NCI-H1694 (cell line): ENCODE results near the gene FAM227B.
"Not testable (repeated sequence)": the region's sequence is repeated elsewhere in the genome, so short reads cannot be mapped to it uniquely, and the experiment has no call there.

Source experiments
- DNase-seq: peaks from one replicate; lab custom pipeline; 2025; lab: John Stamatoyannopoulos, UW

FAM227B gene, protein sequence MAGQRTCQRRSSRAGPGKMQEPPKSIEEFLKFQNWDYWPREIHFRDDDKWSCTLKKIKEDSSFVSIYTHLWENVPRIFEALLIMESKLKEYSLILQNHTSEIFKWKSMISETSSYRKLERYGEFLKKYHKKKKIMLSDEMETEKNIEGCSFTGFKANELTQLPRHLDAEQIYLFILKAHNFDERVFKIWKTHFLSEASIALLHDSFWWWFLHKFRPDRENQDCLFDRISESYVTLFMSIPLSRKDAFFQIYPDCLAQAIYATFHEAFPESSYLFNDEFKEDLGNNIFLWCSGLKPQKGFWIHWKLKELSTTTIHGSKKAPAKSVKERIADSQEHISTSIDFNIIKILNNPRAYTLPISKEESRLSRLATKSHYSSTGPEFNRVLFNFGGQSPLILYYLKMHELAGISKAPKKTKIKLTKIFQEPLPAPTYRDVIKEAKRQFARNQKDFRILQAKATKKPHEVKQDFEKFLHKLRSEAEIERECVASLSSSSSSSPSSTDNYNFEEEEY

DNA sequence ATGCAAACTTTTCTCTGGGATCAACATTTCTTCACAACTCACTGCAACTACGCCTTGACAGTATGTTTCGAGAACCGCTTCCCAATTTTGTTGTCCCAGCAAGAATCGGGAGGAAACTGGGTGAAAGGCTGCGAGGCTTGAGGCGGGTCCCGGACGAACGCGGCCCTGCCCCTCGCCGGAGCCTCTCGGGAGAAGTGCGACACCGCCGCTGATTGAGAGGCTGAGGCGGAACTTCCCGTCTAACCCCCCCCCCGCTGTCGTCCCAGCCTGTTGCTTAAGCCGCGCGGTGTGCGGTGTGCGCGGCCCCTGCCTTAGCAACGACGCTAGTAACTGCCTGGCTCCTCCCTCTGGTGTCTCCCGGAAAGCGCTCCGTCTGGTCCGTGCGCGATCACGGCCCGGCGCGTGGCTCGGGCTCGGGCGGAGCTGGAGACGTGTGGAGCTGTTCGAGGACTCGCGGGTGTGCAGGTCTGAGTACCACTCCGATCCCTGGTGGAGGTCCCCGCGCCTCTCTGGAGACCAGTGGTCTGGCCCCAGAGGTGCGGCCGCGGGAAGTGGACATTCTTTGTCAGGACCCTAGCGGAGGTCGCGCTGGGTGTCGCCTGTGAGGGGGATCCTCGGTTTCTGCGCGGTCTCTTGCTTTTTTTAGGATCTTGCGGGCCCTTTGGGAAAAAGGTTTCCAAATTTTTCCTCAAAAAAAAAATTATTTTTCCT is at the start of gene FAM227B, which contains the start of gene DTWD1:
Gene FAM227B, minus strand, starts transcription at position 161 of the 711 bp plus-strand sequence. CDS start 5,647 bp downstream, outside the sequence.
Gene DTWD1, plus strand, starts transcription at position 391 of the 711 bp plus-strand sequence. CDS start 4,120 bp downstream, outside the sequence.
- peak; percentile 91 for DNase-seq

DNA sequence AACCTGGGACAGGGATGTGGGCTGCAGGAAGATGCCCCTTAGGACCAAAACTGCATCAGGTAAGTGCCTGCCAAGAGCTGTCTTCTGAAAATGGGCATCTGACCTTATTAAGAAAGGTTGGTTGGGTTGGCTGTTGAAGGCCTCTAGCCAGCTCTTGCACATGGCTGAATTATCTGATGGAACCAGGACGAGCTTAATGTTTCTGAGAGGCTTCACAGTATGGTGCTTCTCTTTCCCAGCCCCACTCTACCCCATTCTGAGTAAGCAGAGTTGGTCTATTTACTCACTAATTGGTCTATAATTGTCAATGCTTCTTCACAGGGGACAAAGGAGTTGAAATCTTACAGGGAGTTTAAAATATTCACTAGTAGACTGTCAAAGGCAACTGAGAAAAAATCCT is 48.7 kb upstream of the FAM227B start:
- no peak for DNase-seq

DNA sequence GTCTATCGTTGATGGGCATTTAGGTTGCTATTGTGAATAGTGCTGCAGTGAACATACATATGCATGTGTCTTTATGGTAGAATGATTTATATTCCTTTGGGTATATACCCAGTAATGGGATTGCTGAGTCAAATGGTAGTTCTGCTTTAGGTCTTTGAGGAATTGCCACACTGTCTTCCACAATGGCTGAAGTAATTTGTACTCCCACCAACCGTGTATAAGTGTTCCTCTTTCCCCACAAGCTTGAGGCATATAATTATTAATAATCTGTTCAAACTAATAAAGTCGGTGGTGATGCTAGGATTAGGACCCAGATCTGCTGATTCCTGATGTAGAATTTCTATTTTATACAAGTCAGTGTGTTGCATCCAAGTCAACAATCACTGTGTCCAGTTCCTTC is 45.9 kb upstream of the FAM227B start:
- DNase-seq = not testable (repeated sequence)

DNA sequence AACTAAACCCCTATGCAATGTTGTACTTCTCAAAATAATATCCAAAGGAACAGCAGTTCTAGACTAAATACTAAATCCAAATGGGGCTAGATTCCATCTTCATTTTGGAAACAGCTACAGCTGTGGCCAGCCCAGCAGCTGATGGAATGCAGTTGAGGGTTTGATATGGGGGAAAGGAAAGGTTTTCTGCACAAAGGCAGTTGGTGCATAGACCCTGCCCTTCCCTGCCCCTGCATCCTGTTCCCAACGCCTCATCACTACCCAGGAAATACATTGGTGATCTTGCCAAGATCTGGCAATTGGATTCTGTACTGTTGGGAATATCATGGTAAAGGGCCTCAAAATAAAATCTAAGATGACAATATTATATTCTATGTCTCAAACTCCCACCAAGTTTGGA is 44.1 kb upstream of the FAM227B start:
- DNase-seq = no peak

DNA sequence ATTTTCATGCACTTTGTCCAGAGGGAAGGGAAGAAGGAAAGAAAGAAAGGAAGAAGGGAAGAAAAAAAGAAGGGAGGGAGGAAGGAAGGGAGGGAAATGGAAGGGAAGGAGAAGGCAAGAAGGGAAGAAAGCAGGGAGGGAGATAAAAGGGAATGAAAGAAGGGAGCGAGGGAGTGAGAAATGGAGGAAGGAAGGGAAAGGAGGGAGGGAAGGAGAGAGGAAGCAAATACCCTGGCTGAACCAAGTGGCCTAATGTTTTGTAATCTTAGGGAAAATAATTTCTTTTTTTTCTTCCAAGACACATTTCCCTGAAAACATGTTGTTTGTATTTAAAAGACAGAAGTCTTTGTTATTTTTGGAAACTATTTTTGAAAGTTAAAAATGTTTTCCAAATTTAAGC is 36.1 kb upstream of the FAM227B start:
- no peak for DNase-seq

DNA sequence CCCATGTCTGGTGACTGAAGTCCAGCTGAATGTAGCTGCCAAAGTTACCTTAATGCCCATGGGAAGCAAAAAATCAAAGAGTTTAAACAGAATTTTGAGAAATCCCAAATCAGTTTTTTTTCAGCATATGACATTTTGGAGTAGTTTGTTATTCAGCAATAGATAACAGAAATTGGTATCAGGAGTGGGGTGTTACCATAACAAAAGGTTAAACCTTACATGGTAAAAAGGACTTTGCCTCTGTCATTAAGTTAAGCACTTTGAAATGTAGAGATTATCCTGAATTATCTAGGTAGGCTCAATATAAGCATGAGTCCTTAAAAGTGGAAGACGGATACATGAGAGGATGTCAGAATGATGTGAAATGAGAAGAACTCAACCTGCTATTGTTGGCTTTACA is 32.3 kb upstream of the FAM227B start:
- no peak for DNase-seq

DNA sequence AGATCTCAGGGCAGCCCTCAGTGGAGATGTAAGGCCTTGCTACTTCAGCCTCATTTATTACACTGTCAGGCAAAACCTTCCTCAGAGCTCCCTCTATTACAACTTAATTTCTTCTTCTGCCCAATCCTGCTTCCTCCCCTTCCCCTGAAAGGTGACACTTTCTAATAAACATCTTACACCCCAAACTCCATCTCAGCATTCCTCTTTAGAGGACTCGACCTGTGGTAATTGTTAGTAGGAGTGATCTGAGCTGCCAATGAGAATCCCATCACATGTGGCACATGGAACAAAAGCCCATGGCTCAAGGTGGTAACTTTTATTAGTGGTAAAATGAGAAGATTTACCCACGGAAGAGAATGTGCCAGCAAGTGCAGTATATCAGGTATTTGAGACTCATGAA is 30.1 kb upstream of the FAM227B start:
- DNase-seq = no peak

DNA sequence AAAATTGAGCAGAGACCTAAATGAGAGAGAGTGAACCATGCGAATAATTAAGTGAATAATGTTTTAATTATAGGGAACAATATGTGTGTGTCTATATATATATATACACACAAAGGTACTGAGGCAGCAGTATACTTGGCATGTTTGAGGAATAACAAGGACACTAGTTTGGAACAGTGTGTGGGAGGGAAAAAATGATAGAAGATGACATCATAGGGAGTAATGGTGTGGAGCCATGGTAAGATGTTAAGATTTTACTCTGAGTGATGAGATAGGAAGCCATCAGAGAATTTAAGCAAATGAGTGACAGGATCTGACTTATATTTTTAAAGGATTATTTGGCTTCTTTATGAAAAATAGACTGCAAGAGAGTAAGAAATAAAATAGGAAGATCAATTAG is 29.4 kb upstream of the FAM227B start:
- DNase-seq = no peak

DNA sequence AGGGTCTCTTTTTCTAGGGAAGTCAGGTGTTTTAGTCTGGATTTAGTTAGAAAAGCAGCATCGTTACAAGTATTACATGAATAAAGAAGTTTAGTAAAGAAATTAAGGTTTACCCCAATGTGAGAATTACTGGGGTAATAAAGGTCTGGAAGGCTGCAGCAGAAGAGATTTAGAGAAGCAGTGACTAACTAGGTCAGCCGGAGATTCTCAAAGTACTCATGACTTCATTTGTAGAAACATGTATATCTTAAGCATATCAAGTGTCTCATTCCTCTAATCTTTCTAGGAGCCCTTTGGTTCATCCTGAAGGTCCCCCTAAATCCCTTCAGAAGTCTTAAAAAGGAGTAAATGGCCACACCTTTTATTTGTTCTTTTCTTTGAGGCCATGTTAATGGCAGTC is 26.3 kb upstream of the FAM227B start:
- no peak for DNase-seq

DNA sequence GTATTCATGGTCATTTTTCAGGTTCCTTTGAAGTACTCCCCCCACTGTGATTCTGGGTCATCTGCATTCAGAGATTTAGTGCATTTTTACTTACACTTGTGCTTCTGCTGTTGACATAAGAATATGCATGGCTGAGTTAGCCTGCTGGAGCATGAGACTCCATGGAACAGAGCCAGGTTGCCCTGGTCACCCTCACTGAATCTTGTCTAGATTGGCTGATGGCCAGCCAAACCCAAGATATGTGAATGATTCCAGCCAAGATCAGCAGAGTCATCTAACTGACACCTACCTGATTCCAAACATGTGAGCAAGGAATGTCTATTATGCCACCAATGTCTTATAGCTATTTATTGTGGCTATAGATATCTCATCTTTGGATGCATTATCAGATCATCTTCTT is 25.3 kb upstream of the FAM227B start:
- no peak for DNase-seq

DNA sequence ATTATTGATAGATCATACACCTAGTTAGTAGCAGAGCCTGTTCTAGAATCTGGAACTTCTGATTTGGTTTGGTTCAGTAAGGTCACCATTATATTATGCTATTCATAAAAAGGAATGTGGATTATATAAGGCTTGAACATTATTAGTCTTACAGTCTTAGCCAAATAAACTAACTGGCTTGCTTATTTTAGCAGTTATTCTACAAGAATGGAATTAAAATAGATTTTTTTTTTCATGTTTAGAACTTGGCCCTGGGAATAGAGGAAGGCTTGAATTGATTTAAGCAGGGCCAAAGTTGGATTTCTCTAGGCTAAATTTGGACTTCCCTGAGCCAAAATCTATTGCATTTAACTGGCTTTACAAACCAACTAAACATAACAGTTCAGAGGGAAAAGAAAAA is 24.7 kb upstream of the FAM227B start:
- DNase-seq = no peak

DNA sequence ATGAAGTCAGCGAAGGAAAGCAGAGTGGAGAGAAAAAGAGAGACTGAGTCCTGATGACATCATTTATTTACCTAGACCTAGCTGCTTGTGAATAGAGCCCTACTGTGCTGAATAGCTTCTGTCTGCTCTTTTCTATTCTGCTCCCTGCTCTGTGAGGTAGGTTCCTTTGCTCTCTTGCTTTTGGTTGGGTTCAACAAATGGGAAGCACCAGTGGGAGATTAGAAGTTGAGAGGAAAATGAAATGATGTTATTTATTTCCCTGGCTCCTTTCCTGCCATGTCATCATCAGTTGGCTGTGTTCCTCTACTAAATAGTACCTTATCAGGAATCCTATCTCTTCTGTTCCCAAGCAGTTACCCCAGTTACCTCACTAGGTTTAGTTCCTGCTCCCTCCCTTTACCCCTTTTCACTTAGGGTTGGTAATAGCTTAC is 23.8 kb upstream of the FAM227B start:
- no peak for DNase-seq

DNA sequence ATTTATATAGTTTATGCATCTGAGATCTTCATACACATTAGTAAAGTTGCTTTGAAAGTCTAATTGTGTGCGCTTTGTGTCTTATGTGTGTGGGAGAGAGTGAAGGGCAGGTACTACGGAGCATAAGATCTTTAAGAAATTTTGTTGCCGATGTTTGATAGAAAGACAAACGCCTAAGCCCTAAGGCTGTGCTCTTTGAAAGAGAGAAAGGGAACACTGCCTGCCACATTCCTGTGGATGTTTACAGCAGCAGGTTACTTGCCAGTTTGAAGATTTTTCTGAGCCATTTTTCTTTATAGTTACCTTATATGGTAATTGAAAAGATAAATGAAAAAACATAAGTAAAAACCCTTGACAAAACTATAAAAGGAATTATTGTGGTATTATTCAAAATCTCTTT is 17.2 kb upstream of the FAM227B start:
- DNase-seq = no peak

DNA sequence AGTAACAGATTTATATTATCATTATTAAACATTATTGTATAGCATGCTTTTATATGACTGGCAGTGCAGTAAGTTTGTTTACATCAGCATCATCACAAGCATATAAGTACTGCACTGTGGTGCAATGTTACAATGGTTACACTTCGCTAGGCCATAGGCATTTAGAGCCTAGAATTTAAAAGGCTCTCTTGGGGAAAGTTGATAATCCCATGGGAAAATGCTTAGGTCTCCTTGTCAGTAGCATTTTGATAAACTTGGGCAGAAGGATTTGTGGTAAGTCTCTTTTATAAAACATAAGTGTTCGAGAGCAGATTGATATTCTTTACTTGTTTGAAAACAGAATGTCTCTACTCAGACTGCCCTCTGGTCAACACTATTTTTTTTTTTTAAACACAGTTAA is 7.8 kb upstream of the FAM227B start:
- no peak for DNase-seq

DNA sequence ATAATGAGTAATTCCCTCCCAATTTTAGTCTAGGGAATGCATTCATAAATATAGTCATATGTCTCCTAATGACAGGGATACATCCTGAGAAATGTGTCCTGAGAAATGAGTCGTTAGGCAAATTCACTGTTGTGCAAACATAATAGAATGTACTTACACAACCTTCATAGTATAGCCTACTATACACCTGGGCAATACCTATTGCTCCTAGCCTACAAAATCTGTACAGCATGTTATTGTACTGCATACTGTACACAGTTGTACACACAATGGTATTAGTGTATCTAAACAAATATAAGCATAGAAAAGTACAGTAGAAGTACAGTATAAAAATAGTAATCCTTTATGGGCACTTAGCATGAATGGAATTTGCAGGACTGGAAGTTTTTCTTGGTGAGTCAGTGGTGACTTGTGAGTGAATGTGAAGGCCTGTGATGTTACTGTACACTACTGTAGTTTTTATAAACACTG is 6.8 kb upstream of the FAM227B start:
- no peak for DNase-seq

DNA sequence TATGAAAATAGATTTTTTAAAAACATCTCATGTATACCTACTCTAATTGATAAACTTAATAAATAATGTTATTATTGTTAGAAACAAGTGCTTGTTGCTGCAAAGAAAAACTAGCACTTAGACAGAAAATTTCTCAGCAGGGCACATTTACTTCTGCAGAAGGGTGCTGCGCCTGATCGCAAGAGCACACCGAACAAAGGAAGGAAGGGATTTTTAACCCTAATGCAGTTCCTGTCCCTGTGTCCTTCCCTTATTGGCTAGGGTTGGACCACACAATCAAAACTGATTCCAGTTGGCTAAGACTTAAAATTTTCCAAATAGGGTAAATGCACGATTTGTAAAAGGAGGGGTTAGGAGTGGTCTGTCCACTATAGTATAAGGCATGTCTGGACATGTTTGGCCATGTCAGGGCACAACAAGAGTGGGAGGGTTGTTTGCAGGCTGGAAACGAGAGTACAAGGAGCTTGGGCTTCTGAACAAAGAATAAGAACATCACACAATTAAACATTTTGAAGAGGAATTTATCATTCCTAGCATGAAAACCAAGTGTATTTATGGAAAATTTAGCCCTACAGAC is 4.9 kb upstream of the FAM227B start:
- no peak for DNase-seq

DNA sequence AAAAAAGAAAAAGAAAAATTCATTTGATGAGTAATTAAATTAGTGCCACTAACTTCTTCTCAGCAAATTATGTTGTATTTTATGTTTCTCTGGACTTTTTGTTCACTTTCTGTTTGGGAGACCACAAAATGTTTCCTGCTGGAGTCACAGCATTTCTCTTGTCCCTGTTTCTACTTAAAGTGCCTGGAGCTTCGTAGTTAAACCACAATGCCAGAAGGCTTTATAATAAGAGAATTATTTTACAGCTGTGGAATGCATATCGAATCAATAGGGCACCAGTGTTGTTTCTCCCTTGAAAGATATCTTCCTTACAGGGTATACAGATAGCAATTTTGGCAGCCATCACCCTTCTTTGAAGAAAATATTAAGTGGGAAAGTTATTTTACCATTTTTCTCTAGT is 3.4 kb upstream of the FAM227B start:
- DNase-seq = no peak

DNA sequence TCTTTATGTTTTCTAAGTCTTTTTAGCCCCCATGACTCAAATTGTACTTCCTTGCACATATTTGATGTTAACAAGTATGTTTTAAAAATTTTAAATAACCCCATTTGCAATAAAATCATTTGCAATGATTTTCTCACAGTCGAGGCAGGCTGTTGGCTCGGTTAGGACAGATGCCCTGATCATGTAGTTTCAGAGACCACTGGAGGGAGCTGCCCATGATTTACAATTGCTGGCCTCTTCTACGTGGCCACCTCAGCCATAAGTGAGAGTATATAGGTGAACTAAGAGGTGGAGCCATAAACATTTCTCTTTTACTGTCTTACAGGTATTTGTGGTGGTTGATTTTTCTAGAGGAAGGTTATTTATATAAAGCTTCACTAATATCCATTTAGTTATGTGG is 1.9 kb upstream of the FAM227B start:
- no peak for DNase-seq

DNA sequence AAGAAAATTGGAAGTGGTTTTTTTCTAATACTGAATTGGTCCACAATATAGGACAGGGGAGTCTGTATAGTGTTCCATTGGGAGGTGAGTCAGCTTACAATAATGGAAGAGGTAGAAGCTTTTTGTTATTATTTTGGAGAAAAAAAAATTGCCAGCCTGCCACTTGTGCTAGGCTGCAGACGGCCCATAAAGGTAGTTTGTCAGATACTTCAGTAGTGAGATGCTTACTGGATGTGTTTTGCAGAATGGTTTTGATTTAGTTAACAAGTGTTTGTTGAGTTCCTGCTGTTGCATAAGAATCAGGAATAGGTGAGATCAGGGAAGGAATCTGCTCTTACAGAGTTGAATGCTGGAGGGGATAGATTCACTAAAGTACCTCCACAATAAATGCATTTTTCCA is 1.3 kb upstream of the FAM227B start:
- DNase-seq = no peak

DNA sequence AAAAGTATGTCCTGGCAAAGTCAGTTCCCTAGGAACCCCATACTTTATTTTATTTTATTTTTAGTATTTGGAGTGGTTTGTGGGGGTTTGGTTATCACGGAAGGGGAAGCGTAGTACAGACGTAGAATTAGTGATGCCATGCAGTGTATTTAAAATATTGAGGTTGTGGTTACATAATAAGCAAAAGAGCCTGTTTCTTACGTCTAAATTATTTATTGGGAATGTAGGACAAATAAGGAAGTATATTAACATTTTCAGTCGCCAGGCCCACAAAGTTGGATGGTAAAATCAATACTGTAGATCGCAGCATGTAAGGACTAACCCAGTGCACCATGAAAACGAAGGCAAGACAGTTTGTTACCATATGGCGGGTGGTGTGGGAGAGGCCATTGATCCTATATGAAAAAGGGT is 788 bp upstream of the FAM227B start:
- DNase-seq = no peak

DNA sequence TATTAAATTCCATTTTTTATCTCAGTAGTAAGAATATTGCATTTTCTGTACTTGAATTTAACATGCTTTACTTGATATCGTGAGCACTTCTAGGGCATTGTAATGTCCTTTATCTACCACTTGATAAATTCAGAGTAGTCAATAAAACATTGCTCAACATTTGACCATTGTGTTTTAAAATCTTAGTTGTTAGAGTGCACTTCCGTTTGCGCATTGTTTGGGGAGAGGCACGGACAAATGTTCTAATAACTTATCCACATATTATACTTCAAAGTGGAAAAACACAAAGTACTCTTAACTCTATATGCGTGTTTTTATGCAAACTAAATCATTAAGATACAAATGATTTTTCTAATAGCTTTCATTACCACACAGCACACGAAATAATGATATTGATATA is 419 bp downstream of the FAM227B start:
- no peak for DNase-seq

DNA sequence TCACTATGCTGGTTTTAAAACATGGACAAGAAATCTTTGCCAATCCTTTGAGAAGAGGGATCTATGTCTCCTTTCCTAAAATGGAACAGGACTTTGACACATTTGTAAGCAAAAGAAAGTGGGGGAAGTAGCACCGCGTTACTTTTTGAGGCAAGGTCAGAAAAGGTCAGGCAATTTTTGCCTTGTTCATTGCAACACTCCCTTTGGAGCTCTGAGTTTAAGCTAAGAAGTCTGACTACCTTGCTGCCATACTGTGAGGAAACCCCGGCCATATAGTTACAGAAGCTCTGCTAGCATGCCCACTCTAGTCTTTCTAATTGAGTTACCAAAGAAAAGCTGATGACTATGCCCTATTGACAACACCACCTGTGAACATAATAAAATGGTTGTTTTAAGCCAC is 1.4 kb downstream of the FAM227B start:
- no peak for DNase-seq

DNA sequence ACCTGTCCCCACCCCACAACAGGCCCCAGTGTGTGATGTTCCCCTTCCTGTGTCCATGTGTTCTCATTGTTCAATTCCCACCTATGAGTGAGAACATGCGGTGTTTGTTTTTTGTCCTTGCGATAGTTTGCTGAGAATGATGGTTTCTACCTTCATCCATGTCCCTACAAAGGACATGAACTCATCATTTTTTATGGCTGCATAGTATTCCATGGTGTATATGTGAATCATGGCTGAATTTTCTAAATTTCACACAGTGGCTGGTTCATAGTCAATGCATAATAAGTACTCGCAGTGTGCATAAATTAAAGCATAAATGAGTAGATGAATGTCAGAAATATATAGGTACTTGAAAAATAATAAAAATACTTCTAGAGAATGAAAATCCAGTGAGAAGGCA is 8.4 kb downstream of the FAM227B start:
- DNase-seq = not testable (repeated sequence)
